ENCODE data around the gene OR2T11. TPM values are rescaled to one million over a fixed set of nuclear protein-coding genes. Genes with fewer than 3 reads are reported as not detected.
"Not testable (repeated sequence)": the region's sequence is repeated elsewhere in the genome, so short reads cannot be mapped to it uniquely, and the experiment has no call there.

Gene OR2T11
- total RNA-seq, 6 experiments from 2014 or later, result not detected

DNA sequence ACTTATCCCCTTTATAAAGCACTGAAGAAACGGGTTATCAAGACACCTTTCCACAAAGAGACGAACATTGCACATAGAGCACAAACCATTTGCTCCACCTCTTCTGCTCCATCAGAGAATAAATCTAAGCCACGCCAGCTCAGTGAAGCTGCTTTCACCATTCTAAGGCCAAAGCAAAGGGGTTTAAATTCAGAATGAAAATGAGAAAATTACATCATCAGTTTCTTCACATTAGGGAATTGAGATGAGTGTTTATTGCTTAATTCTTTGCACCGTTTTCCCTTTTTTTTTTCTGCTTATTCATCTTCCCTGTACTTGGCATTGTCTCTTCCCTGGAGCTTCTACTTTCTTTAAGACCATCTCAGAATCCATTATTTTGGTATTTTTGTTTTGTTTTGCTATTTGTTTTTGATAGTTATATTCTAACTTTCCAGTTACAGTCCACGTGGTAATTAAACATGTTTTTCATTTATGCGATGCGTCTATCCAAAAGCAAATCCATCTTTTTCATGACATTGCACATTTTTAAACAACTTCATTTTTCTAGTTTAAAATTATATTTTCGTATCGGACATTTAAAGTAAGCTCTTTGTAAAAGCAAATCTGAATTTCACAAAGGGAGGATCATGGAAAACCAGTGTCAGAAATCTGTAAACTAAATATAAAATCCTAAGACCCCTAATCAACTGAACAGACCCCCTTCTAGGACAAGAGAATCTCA is 58.5 kb downstream of the OR2T11 start:
- Mint-ChIP-seq H3K9me3 (peaks cover 10% of the 10 kb centered on the region), H3K27me3 (ENCODE audit: insufficient read depth) (no peaks in the 10 kb centered on the region), H3K27ac (no peak overlapping the region), H3K4me3 (no peak overlapping the region), H3K4me1 (ENCODE audit: low read depth) (no peaks in the 10 kb centered on the region), H3K36me3 (ENCODE audit: low read depth) (no peaks in the 10 kb centered on the region)
- TF ChIP-seq, protein P1, sequence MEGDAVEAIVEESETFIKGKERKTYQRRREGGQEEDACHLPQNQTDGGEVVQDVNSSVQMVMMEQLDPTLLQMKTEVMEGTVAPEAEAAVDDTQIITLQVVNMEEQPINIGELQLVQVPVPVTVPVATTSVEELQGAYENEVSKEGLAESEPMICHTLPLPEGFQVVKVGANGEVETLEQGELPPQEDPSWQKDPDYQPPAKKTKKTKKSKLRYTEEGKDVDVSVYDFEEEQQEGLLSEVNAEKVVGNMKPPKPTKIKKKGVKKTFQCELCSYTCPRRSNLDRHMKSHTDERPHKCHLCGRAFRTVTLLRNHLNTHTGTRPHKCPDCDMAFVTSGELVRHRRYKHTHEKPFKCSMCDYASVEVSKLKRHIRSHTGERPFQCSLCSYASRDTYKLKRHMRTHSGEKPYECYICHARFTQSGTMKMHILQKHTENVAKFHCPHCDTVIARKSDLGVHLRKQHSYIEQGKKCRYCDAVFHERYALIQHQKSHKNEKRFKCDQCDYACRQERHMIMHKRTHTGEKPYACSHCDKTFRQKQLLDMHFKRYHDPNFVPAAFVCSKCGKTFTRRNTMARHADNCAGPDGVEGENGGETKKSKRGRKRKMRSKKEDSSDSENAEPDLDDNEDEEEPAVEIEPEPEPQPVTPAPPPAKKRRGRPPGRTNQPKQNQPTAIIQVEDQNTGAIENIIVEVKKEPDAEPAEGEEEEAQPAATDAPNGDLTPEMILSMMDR (IDR thresholded peaks at IDR 0.05), result no peak
- no peak for DNase-seq

DNA sequence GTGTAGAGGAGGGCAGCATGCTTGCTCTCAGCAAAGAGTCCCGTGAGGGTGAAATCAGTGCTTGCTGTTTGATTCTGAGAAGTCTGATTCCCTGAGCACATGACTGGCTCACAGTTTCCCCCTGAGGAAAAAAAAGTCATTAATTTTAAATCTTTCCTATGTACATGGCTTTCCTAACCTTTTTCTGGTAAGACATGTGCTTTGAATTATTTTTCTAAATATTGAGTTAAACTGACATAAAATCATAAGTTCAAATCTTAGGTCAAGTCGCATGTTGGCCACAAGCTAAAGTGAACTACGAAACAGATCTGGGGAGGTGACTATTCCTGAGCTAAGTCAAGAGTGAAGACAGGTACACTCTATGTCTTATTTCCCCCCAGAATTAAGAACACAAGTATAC is 60.2 kb downstream of the OR2T11 start, which contains the start of gene OR2T34:
TSS of gene OR2T34 (minus strand) at position 101 of the 400 bp plus-strand sequence. CDS start at position 101, 0 bp downstream.
- not testable (repeated sequence) for H3K4me1 Mint-ChIP-seq (ENCODE audit: low read depth); H3K36me3 Mint-ChIP-seq (ENCODE audit: low read depth); H3K27ac Mint-ChIP-seq; H3K27me3 Mint-ChIP-seq (ENCODE audit: insufficient read depth); H3K9me3 Mint-ChIP-seq; H3K4me3 Mint-ChIP-seq; DNase-seq

DNA sequence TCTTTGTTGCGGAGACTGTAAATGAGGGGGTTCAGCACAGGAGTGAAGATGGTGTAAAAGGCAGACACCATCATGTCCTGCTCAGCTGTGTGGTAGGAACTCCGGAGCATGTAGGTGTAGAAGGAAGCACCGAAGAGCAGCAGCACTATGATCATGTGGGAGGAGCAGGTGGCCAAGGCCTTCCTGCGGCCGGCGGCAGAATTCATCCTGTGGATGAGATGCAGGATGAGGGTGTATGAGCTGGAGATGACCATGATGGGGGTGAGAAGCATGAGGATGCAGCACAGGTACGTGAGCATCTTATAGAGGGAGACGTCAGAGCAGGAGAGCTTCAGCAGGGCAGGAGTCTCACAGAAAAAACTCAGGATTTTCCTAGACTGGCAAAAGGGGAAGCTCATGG is 61.0 kb downstream of the OR2T11 start:
- H3K4me1 Mint-ChIP-seq (ENCODE audit: low read depth); DNase-seq; H3K27ac Mint-ChIP-seq; H3K4me3 Mint-ChIP-seq; H3K27me3 Mint-ChIP-seq (ENCODE audit: insufficient read depth); H3K9me3 Mint-ChIP-seq; H3K36me3 Mint-ChIP-seq (ENCODE audit: low read depth): not testable (repeated sequence)

Other genes starting within 250 kb of the OR2T11 start
- gene OR2T1, start 232.0 kb downstream of the OR2T11 start, total RNA-seq (2021; fragmentation: NEBNext Ultra II Directional; extraction: Animal tissue kit (Norgen Biotek cat#: 25700)), result not detected
- not detected for gene OR2T2, start 189.5 kb downstream of the OR2T11 start, total RNA-seq (2021; fragmentation: NEBNext Ultra II Directional; extraction: Animal tissue kit (Norgen Biotek cat#: 25700))
- gene OR2T3, start 161.7 kb downstream of the OR2T11 start, total RNA-seq (2021; fragmentation: NEBNext Ultra II Directional; extraction: Animal tissue kit (Norgen Biotek cat#: 25700)), result not detected
- gene OR2T5, start 146.5 kb downstream of the OR2T11 start, total RNA-seq (2021; fragmentation: NEBNext Ultra II Directional; extraction: Animal tissue kit (Norgen Biotek cat#: 25700)), result not detected
- not detected for gene OR2G6, start 127.0 kb downstream of the OR2T11 start, total RNA-seq (2021; fragmentation: NEBNext Ultra II Directional; extraction: Animal tissue kit (Norgen Biotek cat#: 25700))
- not detected for gene OR2T29, start 72.3 kb downstream of the OR2T11 start, total RNA-seq (2021; fragmentation: NEBNext Ultra II Directional; extraction: Animal tissue kit (Norgen Biotek cat#: 25700))
- gene OR2T34, start 60.3 kb downstream of the OR2T11 start, total RNA-seq (2021; fragmentation: NEBNext Ultra II Directional; extraction: Animal tissue kit (Norgen Biotek cat#: 25700)), result not detected
- not detected for gene OR2T10, start 37.4 kb downstream of the OR2T11 start, total RNA-seq (2021; fragmentation: NEBNext Ultra II Directional; extraction: Animal tissue kit (Norgen Biotek cat#: 25700))
- gene OR2T35, start 10.2 kb upstream of the OR2T11 start, total RNA-seq (2021; fragmentation: NEBNext Ultra II Directional; extraction: Animal tissue kit (Norgen Biotek cat#: 25700)), result not detected
- not detected for gene OR2T27, start 20.4 kb upstream of the OR2T11 start, total RNA-seq (2021; fragmentation: NEBNext Ultra II Directional; extraction: Animal tissue kit (Norgen Biotek cat#: 25700))
- not detected for gene OR14I1, start 67.7 kb upstream of the OR2T11 start, total RNA-seq (2021; fragmentation: NEBNext Ultra II Directional; extraction: Animal tissue kit (Norgen Biotek cat#: 25700))
- gene LYPD8, start 120.7 kb upstream of the OR2T11 start, total RNA-seq (2021; fragmentation: NEBNext Ultra II Directional; extraction: Animal tissue kit (Norgen Biotek cat#: 25700)), result under 1 TPM in 4 of 6 experiments, not detected in 2; 0.14 to 0.58 (median 0.25) TPM
- 10 to 100 TPM; 29.8 to 42.1 (median 32.2) TPM for gene SH3BP5L, start 190.8 kb upstream of the OR2T11 start, total RNA-seq (2021; fragmentation: NEBNext Ultra II Directional; extraction: Animal tissue kit (Norgen Biotek cat#: 25700))
- 10 to 100 TPM; 13.8 to 20.8 (median 17.6) TPM for gene ZNF672, start 203.1 kb upstream of the OR2T11 start, total RNA-seq (2021; fragmentation: NEBNext Ultra II Directional; extraction: Animal tissue kit (Norgen Biotek cat#: 25700))
- gene ZNF692, start 224.0 kb upstream of the OR2T11 start, total RNA-seq (2021; fragmentation: NEBNext Ultra II Directional; extraction: Animal tissue kit (Norgen Biotek cat#: 25700)), result 10 to 100 TPM; 18.4 to 28.9 (median 21.1) TPM